CD14-positive monocyte (primary cell): Measurements from ENCODE around the gene CA10. TPM values are rescaled to one million over a fixed set of nuclear protein-coding genes. Genes with fewer than 3 reads are reported as not detected.

Source experiments
- DNase-seq, 3 donors: peaks; one replicate each; pipeline ENCODE4 v3.0.0-alpha.2; 2011 to 2022
- H2AFZ ChIP-seq: 2 replicates; pipeline ENCODE4 v1.6.0; 2012; ENCODE audit warnings: mild to moderate bottlenecking, low read depth, low read length, inconsistent platforms; ENCODE audit not compliant: insufficient read depth, poor library complexity, severe bottlenecking
- H3K27ac ChIP-seq, 2 donors: 1 replicate in 1 of 2; 2 replicates in 1 of 2; pipeline ENCODE4 v1.5.1; 2012 to 2013; ENCODE audit warnings: low read length in 2 of 2, control low read depth in 1 of 2, inconsistent platforms in 1 of 2, low read depth in 1 of 2, mild to moderate bottlenecking in 1 of 2
- H3K27me3 ChIP-seq, 2 donors: one replicate each; pipeline versions ENCODE4 v1.6.0 to v1.6.1; 2011 to 2013; ENCODE audit warnings: low read length in 2 of 2; ENCODE audit not compliant: control insufficient read depth in 2 of 2, insufficient read depth in 2 of 2
- H3K36me3 ChIP-seq, 2 donors: replicated peaks in 1 of 2; 1 replicate in 1 of 2; 2 replicates in 1 of 2; pipeline versions ENCODE4 v1.5.1 to v1.6.1; 2012 to 2013; ENCODE audit warnings: low read length in 2 of 2, control low read depth in 1 of 2, inconsistent platforms in 1 of 2, mild to moderate bottlenecking in 1 of 2; ENCODE audit not compliant: insufficient read depth in 2 of 2, control insufficient read depth in 1 of 2
- H3K4me1 ChIP-seq, 2 donors: 1 replicate in 1 of 2; 2 replicates in 1 of 2; pipeline versions ENCODE4 v1.5.1 to v1.6.1; 2012 to 2013; ENCODE audit warnings: low read length in 2 of 2, control low read depth in 1 of 2, inconsistent platforms in 1 of 2, mild to moderate bottlenecking in 1 of 2, moderate library complexity in 1 of 2; ENCODE audit not compliant: insufficient read depth in 2 of 2, control insufficient read depth in 1 of 2
- H3K4me2 ChIP-seq: replicated peaks from 2 replicates; pipeline ENCODE3; 2012; ENCODE audit warnings: low read length, moderate library complexity, mild to moderate bottlenecking; ENCODE audit not compliant: poor library complexity, severe bottlenecking; ENCODE audit errors: extremely low read depth
- H3K4me3 ChIP-seq, 3 experiments: fragments of 200-600 bp in 1 of 3; sonication (generic) in 1 of 3; replicated peaks in 1 of 3; 1 replicate in 2 of 3; 2 replicates in 1 of 3; pipeline ENCODE4 v1.5.1; 2011 to 2013; ENCODE audit warnings: low read length in 3 of 3, mild to moderate bottlenecking in 3 of 3, control low read depth in 2 of 3, low read depth in 2 of 3, inconsistent platforms in 1 of 3, moderate library complexity in 1 of 3
- H3K79me2 ChIP-seq: 2 replicates; pipeline ENCODE4 v1.6.0; 2012; ENCODE audit warnings: mild to moderate bottlenecking, control low read depth, inconsistent platforms, low read length, moderate library complexity; ENCODE audit not compliant: insufficient read depth
- H3K9ac ChIP-seq: 2 replicates; pipeline ENCODE4 v1.6.0; 2017; ENCODE audit warnings: low read length, mild to moderate bottlenecking; ENCODE audit not compliant: insufficient read depth, poor library complexity, severe bottlenecking
- H3K9me3 ChIP-seq, 2 donors: replicated peaks in 1 of 2; 1 replicate in 1 of 2; 2 replicates in 1 of 2; pipeline versions ENCODE4 v1.5.1 to v1.6.1; 2012 to 2013; ENCODE audit warnings: low read length in 2 of 2, control low read depth in 1 of 2; ENCODE audit not compliant: control insufficient read depth in 1 of 2, insufficient read depth in 1 of 2
- H4K20me1 ChIP-seq: 2 replicates; pipeline ENCODE4 v1.6.0; 2012; ENCODE audit warnings: mild to moderate bottlenecking, low read length, control low read depth, moderate library complexity; ENCODE audit not compliant: insufficient read depth
- H3K27ac Mint-ChIP-seq, 7 donors: one replicate each; pipeline ENCODE4 v1.8.0; 2020; ENCODE audit warnings: mild to moderate bottlenecking in 7 of 7, mixed read lengths in 7 of 7, moderate library complexity in 6 of 7, inconsistent platforms in 2 of 7
- H3K27me3 Mint-ChIP-seq, 3 donors: one replicate each; pipeline ENCODE4 v1.8.0; 2021 to 2022; ENCODE audit warnings: low read depth in 3 of 3, mild to moderate bottlenecking in 3 of 3, mixed read lengths in 3 of 3, moderate library complexity in 3 of 3, inconsistent platforms in 1 of 3
- H3K36me3 Mint-ChIP-seq, 2 donors: one replicate each; pipeline ENCODE4 v1.8.0; 2020; ENCODE audit warnings: mixed read lengths in 2 of 2, inconsistent platforms in 1 of 2, mild to moderate bottlenecking in 1 of 2
- H3K4me1 Mint-ChIP-seq: one replicate; pipeline ENCODE4 v1.8.0; 2020; ENCODE audit warnings: mild to moderate bottlenecking, mixed read lengths
- H3K4me3 Mint-ChIP-seq, 2 donors: one replicate each; pipeline ENCODE4 v1.8.0; 2020; ENCODE audit warnings: mild to moderate bottlenecking in 2 of 2, mixed read lengths in 2 of 2, moderate library complexity in 1 of 2
- H3K9me3 Mint-ChIP-seq, 7 donors: one replicate each; pipeline ENCODE4 v1.8.0; 2020 to 2022; ENCODE audit warnings: mixed read lengths in 7 of 7, mild to moderate bottlenecking in 6 of 7, moderate library complexity in 6 of 7, inconsistent platforms in 2 of 7
- CTCF ChIP-seq: fragments of 200-600 bp; IDR thresholded peaks from one replicate; pipeline ENCODE4 v1.8.0; 2022; ENCODE audit warnings: antibody characterized with exemption, mild to moderate bottlenecking
- WGBS: methylation state at CpG from one replicate; pipeline ENCODE4 v1.1.5; 2013; ENCODE audit warnings: missing lambda C conversion rate; ENCODE audit not compliant: insufficient coverage; 5-methylcytosine and 5-hydroxymethylcytosine counted together
- intact Hi-C, 2 donors: fragments of 100-400 bp; cut with micrococcal nuclease; formaldehyde crosslinking; loops; one replicate each; pipeline versions ENCODE4 v1.15.0 to v1.15.1; 2023
- polyA plus RNA-seq, 3 donors: library from polyadenylated mRNA; depleted of rRNA in 1 of 3; unstranded in 2 of 3; stranded (reverse) in 1 of 3; fragments of 300-500 nt in 2 of 3; fragments of >200 nt in 1 of 3; fragmentation: Illumina TruSeq in 2 of 3; gene quantifications; 1 replicate in 2 of 3; 2 replicates in 1 of 3; pipeline ENCODE4 v1.2.3, GENCODE V29; 2012 to 2021

The CA10 gene
- polyA plus RNA-seq, 3 donors = not detected

DNA sequence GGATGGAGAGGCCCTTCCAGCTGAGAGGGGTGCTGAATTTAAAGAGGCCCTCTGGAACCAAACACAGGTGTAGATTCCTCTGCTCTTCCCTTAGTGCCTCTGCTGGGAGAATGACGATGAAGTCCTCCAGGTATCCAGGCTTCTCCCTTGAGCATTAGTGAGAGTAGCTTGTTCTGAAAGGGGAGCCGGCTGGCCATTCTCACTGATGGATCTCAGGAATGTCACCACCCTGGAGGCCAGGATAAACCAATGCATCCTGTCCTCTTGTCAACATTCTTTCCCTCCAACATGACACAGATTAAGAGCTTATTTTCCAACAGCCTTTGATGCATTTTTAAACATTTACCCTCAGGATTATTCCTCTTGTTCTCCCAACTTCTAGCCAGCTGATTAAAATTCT, 325.5 kb downstream of the CA10 start:
- Mint-ChIP-seq H3K27ac (no peak overlapping the region), H3K27me3 (peaks cover 0 to 2% (median 1%) of the 10 kb centered on the region in 3 donors), H3K9me3 (no peaks in the 10 kb centered on the region), H3K4me3 (no peak overlapping the region), H3K4me1 (no peaks in the 10 kb centered on the region), H3K36me3 (no peaks in the 10 kb centered on the region)
- no CpG with 5 or more reads among the region's 2 CpGs for WGBS
- Histone ChIP-seq H3K9me3 (no peaks in the 10 kb centered on the region), H3K36me3 (no peaks in the 10 kb centered on the region), H3K9ac (no peak overlapping the region), H4K20me1 (no peaks in the 10 kb centered on the region), H3K27ac (no peak overlapping the region), H3K4me2 (no peak overlapping the region), H3K79me2 (no peaks in the 10 kb centered on the region), H3K4me3 (no peak overlapping the region), H3K27me3 (no peaks in the 10 kb centered on the region), H3K4me1 (no peaks in the 10 kb centered on the region), H2AFZ (no peak overlapping the region)
- intact Hi-C loops = no loop called here
- DNase-seq = no peak
- TF ChIP-seq CTCF = no peak

- H4K20me1 ChIP-seq = no peaks in the 10 kb centered on the region
- H2AFZ ChIP-seq = no peak overlapping the region
- H3K9me3 ChIP-seq = no peaks in the 10 kb centered on the region
- no peak for TF ChIP-seq CTCF
- H3K9ac ChIP-seq = no peak overlapping the region
- no peaks in the 10 kb centered on the region for H3K36me3 Mint-ChIP-seq
- no peaks in the 10 kb centered on the region for H3K79me2 ChIP-seq
- no peak overlapping the region for H3K4me2 ChIP-seq
- H3K4me1 Mint-ChIP-seq = no peaks in the 10 kb centered on the region
- intact Hi-C loops = no loop called here
- H3K36me3 ChIP-seq = no peaks in the 10 kb centered on the region
- H3K9me3 Mint-ChIP-seq = no peaks in the 10 kb centered on the region
- no peak overlapping the region for H3K27ac ChIP-seq
- H3K27me3 ChIP-seq = no peaks in the 10 kb centered on the region
- no peak overlapping the region for H3K4me3 Mint-ChIP-seq
- WGBS = 73% methylated on average over 2 of the region's 3 CpGs
- DNase-seq = no peak
- H3K4me3 ChIP-seq = no peak overlapping the region
- peaks cover 0 to 2% (median 2%) of the 10 kb centered on the region in 3 donors for H3K27me3 Mint-ChIP-seq
- H3K27ac Mint-ChIP-seq = no peak overlapping the region
- H3K4me1 ChIP-seq = no peaks in the 10 kb centered on the region
Measured at GRCh38 chr17:51830886-51831285, 327.6 kb downstream of the CA10 start.
